Sigmoid colon (tissue), 7 donors: ENCODE data around the gene PATL2. TPM values are rescaled to one million over a fixed set of nuclear protein-coding genes. Genes with fewer than 3 reads are reported as not detected.

Experiments used
- DNase-seq: peaks from one replicate; pipeline ENCODE4 v3.0.0-alpha.2; 2019
- H3K27ac ChIP-seq, 4 donors: fragments of 200-600 bp; sonication (generic); one replicate each; pipeline ENCODE4 v1.5.1; 2016 to 2019; ENCODE audit warnings: mild to moderate bottlenecking in 1 of 4
- H3K27me3 ChIP-seq, 3 donors: fragments of 200-600 bp; sonication (generic); one replicate each; pipeline ENCODE4 v1.5.1; 2019; ENCODE audit warnings: mild to moderate bottlenecking in 1 of 3
- H3K36me3 ChIP-seq, 4 donors: fragments of 200-600 bp; sonication (generic); one replicate each; pipeline ENCODE4 v1.5.1; 2016 to 2019
- H3K4me1 ChIP-seq, 4 donors: fragments of 200-600 bp; sonication (generic); one replicate each; pipeline ENCODE4 v1.5.1; 2017 to 2019
- H3K4me3 ChIP-seq, 4 donors: fragments of 200-600 bp; sonication (generic); one replicate each; pipeline ENCODE4 v1.5.1; 2017 to 2019; ENCODE audit warnings: mild to moderate bottlenecking in 2 of 4, moderate library complexity in 1 of 4
- H3K9me3 ChIP-seq, 4 donors: fragments of 200-600 bp in 3 of 4; sonication (generic) in 3 of 4; one replicate each; pipeline versions ENCODE4 v1.5.1 to v1.6.1; 2013 to 2019
- EP300 ChIP-seq, 4 donors: sonication (generic); formaldehyde crosslinking; IDR thresholded peaks; one replicate each; pipeline ENCODE4 v1.6.1; 2017; ENCODE audit warnings: antibody characterized with exemption in 4 of 4
- POLR2A ChIP-seq, 2 donors: fragments of 450-650 bp; IDR thresholded peaks; one replicate each; pipeline ENCODE4 v1.6.1; 2016; ENCODE audit warnings: antibody characterized with exemption in 2 of 2, mild to moderate bottlenecking in 2 of 2, moderate library complexity in 2 of 2
- POLR2AphosphoS5 ChIP-seq, 4 donors: sonication (generic); formaldehyde crosslinking; IDR thresholded peaks; one replicate each; pipeline ENCODE4 v1.6.1; 2017; ENCODE audit warnings: antibody characterized with exemption in 4 of 4
- WGBS, 2 donors: extraction: QIAGEN DNeasy Blood & Tissue Kit; methylation state at CpG; one replicate each; pipeline ENCODE4 v1.1.7; 2013; 5-methylcytosine and 5-hydroxymethylcytosine counted together
- intact Hi-C: fragments of 100-400 bp; cut with DNase I; formaldehyde crosslinking; loops from one replicate; pipeline ENCODE4 v1.15.1; 2023
- polyA plus RNA-seq, 3 donors: library from polyadenylated mRNA; stranded (reverse); fragments of 200-250 nt; gene quantifications; one replicate each; pipeline ENCODE4 v1.2.3, GENCODE V29; 2013
- small RNA-seq, 3 donors: library from RNA; depleted of rRNA; stranded (forward); fragments of <200 nt; gene quantifications; one replicate each; pipeline ENCODE3, GENCODE V24; 2016
- total RNA-seq, 4 donors: library from RNA; depleted of rRNA; stranded (reverse); fragments of >200 nt; gene quantifications; one replicate each; pipeline ENCODE4 v1.1.0, GENCODE V29; 2016
- TF ChIP-seq, protein P1 (sequence below), 4 experiments: fragments of 450-650 bp in 3 of 4; fragments of 200-600 bp in 1 of 4; IDR thresholded peaks; one replicate each; pipeline ENCODE4 v1.5.1; 2016 to 2019; ENCODE audit warnings: antibody characterized with exemption in 4 of 4, mild to moderate bottlenecking in 3 of 4, moderate library complexity in 2 of 4
- donor health status: healthy with polysubstance abuse.
- donor health status: Bipolar disorder and iron deficiency.
- donor health status: healthy.

Gene PATL2
- total and polyA plus RNA-seq, 7 donors, result 0.41 to 8.1 (median 0.91) TPM; not detected in 1

DNA sequence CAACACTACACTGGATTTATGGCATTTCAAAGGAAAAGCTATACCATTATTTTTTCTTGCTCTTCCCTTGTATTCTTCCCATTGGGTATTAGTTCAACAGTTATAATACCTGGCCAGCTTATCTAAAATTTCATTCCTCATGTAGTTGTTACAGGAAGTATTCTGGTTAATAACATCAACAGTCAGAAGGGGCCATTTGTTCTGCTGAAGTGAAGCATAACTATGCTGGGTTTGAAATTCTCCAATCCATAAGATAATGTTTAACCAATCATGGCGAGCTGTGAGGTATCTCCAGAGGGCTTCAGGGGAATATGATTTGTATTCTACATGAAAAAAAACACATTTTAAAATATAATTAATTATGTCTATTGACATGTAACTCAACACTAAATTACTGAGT is 91.0 kb downstream of the PATL2 start:
- TF ChIP-seq POLR2AphosphoS5 (IDR thresholded peaks at IDR 0.05) (no peak), EP300 (IDR thresholded peaks at IDR 0.05) (no peak), POLR2A (IDR thresholded peaks at IDR 0.05) (no peak)
- TF ChIP-seq, protein P1, sequence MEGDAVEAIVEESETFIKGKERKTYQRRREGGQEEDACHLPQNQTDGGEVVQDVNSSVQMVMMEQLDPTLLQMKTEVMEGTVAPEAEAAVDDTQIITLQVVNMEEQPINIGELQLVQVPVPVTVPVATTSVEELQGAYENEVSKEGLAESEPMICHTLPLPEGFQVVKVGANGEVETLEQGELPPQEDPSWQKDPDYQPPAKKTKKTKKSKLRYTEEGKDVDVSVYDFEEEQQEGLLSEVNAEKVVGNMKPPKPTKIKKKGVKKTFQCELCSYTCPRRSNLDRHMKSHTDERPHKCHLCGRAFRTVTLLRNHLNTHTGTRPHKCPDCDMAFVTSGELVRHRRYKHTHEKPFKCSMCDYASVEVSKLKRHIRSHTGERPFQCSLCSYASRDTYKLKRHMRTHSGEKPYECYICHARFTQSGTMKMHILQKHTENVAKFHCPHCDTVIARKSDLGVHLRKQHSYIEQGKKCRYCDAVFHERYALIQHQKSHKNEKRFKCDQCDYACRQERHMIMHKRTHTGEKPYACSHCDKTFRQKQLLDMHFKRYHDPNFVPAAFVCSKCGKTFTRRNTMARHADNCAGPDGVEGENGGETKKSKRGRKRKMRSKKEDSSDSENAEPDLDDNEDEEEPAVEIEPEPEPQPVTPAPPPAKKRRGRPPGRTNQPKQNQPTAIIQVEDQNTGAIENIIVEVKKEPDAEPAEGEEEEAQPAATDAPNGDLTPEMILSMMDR (IDR thresholded peaks at IDR 0.05), result no peak
- Histone ChIP-seq H3K4me3 (no peak overlapping the region), H3K9me3 (no peaks in the 10 kb centered on the region), H3K27me3 (no peaks in the 10 kb centered on the region), H3K36me3 (peaks cover 9 to 94% (median 35%) of the 10 kb centered on the region in 4 donors), H3K4me1 (no peaks in the 10 kb centered on the region), H3K27ac (no peak overlapping the region)
- DNase-seq, result no peak
- 87 to 90% methylated on average over 1 of the region's 1 CpG for WGBS, 2 donors
- intact Hi-C loops, result no loop called here

DNA sequence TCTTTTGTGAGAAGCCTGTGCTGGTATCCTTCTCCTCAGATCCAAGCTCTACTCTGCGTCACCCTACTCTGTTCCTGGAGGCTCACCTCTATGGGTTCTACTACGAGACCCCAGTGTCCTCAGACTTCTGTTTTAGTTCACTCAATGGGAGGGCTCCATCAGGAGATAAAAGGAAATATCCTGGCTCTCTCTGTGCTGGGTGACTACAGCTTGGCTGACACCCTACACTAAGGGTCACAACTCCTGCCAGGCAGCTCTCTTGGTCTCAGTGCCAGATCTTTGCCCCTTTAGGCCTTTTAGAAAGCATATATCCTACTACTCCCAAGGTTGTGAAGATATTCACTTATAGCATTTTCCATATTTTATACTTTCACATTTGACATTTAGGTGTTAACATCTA is 94.1 kb downstream of the PATL2 start:
- H3K27me3 ChIP-seq, result no peaks in the 10 kb centered on the region
- DNase-seq, result no peak
- no peak overlapping the region for H3K27ac ChIP-seq
- WGBS, 2 donors, result 97% methylated on average over 2 of the region's 2 CpGs
- no peaks in the 10 kb centered on the region for H3K4me1 ChIP-seq
- intact Hi-C loops, result no loop called here
- TF ChIP-seq POLR2A (IDR thresholded peaks at IDR 0.05) (no peak), POLR2AphosphoS5 (IDR thresholded peaks at IDR 0.05) (no peak), EP300 (IDR thresholded peaks at IDR 0.05) (no peak)
- TF ChIP-seq, protein P1 (IDR thresholded peaks at IDR 0.05), result no peak
- H3K36me3 ChIP-seq, result peaks cover 8 to 96% (median 44%) of the 10 kb centered on the region in 4 donors
- H3K9me3 ChIP-seq, result no peaks in the 10 kb centered on the region
- no peak overlapping the region for H3K4me3 ChIP-seq

Small RNA genes lying within 50 kb of the gene (small RNA-seq; reads per million reads assigned to genes)
- gene RF00019, result 0 reads per million in 3 donors

Other genes starting within 250 kb of the PATL2 start
- gene EIF3J, start 174.2 kb downstream of the PATL2 start, total RNA-seq, result 10 to 100 TPM; 50.4 to 92.0 (median 56.7) TPM
- 10 to 100 TPM; 39.6 to 50.1 (median 44.2) TPM for gene EIF3J, start 174.2 kb downstream of the PATL2 start, polyA plus RNA-seq
- 10 to 100 TPM; 56.7 to 88.1 (median 64.9) TPM for gene SPG11, start 47.7 kb downstream of the PATL2 start, total RNA-seq
- gene SPG11, start 47.7 kb downstream of the PATL2 start, polyA plus RNA-seq, result 10 to 100 TPM; 12.9 to 40.0 (median 17.4) TPM
- 1,000 to 10,000 TPM; 1,906 to 2,799 (median 2,534) TPM for gene B2M, start 194 bp upstream of the PATL2 start, total RNA-seq
- 1,000 to 10,000 TPM; 3,109 to 8,584 (median 4,774) TPM for gene B2M, start 194 bp upstream of the PATL2 start, polyA plus RNA-seq
- gene TRIM69, start 25.2 kb upstream of the PATL2 start, total RNA-seq, result 10 to 100 TPM; 22.5 to 34.9 (median 29.5) TPM
- 10 to 100 TPM; 12.6 to 38.6 (median 17.1) TPM for gene TRIM69, start 25.2 kb upstream of the PATL2 start, polyA plus RNA-seq
- gene TERB2, start 245.4 kb upstream of the PATL2 start, total RNA-seq, result not detected
- gene TERB2, start 245.4 kb upstream of the PATL2 start, polyA plus RNA-seq, result not detected